Measurements from ENCODE around the gene NDUFB2. TPM values are rescaled to one million over a fixed set of nuclear protein-coding genes. Genes with fewer than 3 reads are reported as not detected.
"Not testable (repeated sequence)": the region's sequence is repeated elsewhere in the genome, so short reads cannot be mapped to it uniquely, and the experiment has no call there.

Gene NDUFB2
- total and polyA plus RNA-seq, 2 donors (not counting 3 experiments of a cell fraction or from before 2014, with no cell fraction given), result 197 to 1,075 TPM

GRCh38 chr7:140707132-140707531, 10.6 kb downstream of the NDUFB2 start:
- Histone ChIP-seq H3K4me2 (ENCODE audit: insufficient read depth, low read length) (no peak overlapping the region), H3K36me3 (ENCODE audit: control insufficient read depth in 2 of 2, extremely low read depth in 1 of 2, insufficient read depth in 2 of 2, low read length in 2 of 2) (peaks cover 6 to 12% of the 10 kb centered on the region in 2 experiments), H3K9me3 (replicated peaks; ENCODE audit: control insufficient read depth, insufficient read depth, low read length) (no peaks in the 10 kb centered on the region), H3K9me1 (replicated peaks; ENCODE audit: control insufficient read depth, extremely low read depth, insufficient read depth, low read length) (peaks cover 5% of the 10 kb centered on the region), H3K4me1 (ENCODE audit: control insufficient read depth, extremely low read depth, insufficient read depth, low read length) (no peaks in the 10 kb centered on the region), H3K79me2 (ENCODE audit: control insufficient read depth, insufficient read depth, low read length) (peaks cover 8% of the 10 kb centered on the region), H3K27me3 (ENCODE audit: control insufficient read depth in 2 of 2, insufficient read depth in 2 of 2, low read length in 2 of 2) (no peaks in the 10 kb centered on the region), H2AFZ (ENCODE audit: low read depth, low read length) (no peak overlapping the region), H3K27ac (ENCODE audit: insufficient read depth, low read depth, low read length) (no peak overlapping the region), H3K4me3 (replicated peaks in 1 of 3; ENCODE audit: insufficient read depth in 1 of 3, low read depth in 1 of 3, low read length in 3 of 3) (no peak overlapping the region), H3K9ac (replicated peaks; ENCODE audit: extremely low read depth, insufficient read depth, low read length) (no peak overlapping the region), H4K20me1 (replicated peaks; ENCODE audit: control insufficient read depth, extremely low read depth, insufficient read depth, low read length) (no peaks in the 10 kb centered on the region)
- no peak for TF ChIP-seq POLR2A (IDR thresholded peaks at IDR 0.05; ENCODE audit: low read depth, low read length)
- TF ChIP-seq CTCF (IDR thresholded peaks at IDR 0.05; ENCODE audit: extremely low read depth in 1 of 2, insufficient read depth in 1 of 2, low read depth in 1 of 2, low read length in 2 of 2), result no peak
- TF ChIP-seq EZH2 (IDR thresholded peaks at IDR 0.05; ENCODE audit: borderline replicate concordance, low read depth, low read length, severe bottlenecking), result no peak
- no peak for TF ChIP-seq GATA2 (IDR thresholded peaks at IDR 0.05; ENCODE audit: insufficient read depth, insufficient read length, low read depth, low read length)
- no peak for TF ChIP-seq MAX (IDR thresholded peaks at IDR 0.05; ENCODE audit: insufficient read depth, insufficient read length)
- no peak for TF ChIP-seq POLR2AphosphoS5 (IDR thresholded peaks at IDR 0.05; ENCODE audit: insufficient read depth, low read depth, low read length)
- no peak for TF ChIP-seq FOS (IDR thresholded peaks at IDR 0.05; ENCODE audit: borderline replicate concordance, insufficient read depth, low read length)
- TF ChIP-seq JUN (IDR thresholded peaks at IDR 0.05; ENCODE audit: borderline replicate concordance, insufficient read depth, insufficient read length, low read depth), result no peak
- no peak for TF ChIP-seq MYC (IDR thresholded peaks at IDR 0.05; ENCODE audit: low read depth, low read length)
- intact Hi-C loops (cut with micrococcal nuclease), result no loop called here
- BruUV-seq (replicated peaks), result no TSS peak
- dilution Hi-C loops (cut with MboI; ENCODE audit: extremely low pct_ligation_motif_present, low sequenced_read_pairs), result no loop called here
- CTCF ChIA-PET, result no interaction called here
- DNase-seq (ENCODE audit: low read depth, low spot score), result no peak
- POLR2A ChIA-PET, result no interaction called here
- FAIRE-seq, result no peak

- FAIRE-seq; H3K27ac ChIP-seq (ENCODE audit: insufficient read depth, low read depth, low read length); POLR2A ChIA-PET; H3K9me1 ChIP-seq (replicated peaks; ENCODE audit: control insufficient read depth, extremely low read depth, insufficient read depth, low read length); H3K9ac ChIP-seq (replicated peaks; ENCODE audit: extremely low read depth, insufficient read depth, low read length); H3K4me1 ChIP-seq (ENCODE audit: control insufficient read depth, extremely low read depth, insufficient read depth, low read length); H3K9me3 ChIP-seq (replicated peaks; ENCODE audit: control insufficient read depth, insufficient read depth, low read length); H3K79me2 ChIP-seq (ENCODE audit: control insufficient read depth, insufficient read depth, low read length); intact Hi-C loops (cut with micrococcal nuclease); H2AFZ ChIP-seq (ENCODE audit: low read depth, low read length); DNase-seq (ENCODE audit: low read depth, low spot score); H4K20me1 ChIP-seq (replicated peaks; ENCODE audit: control insufficient read depth, extremely low read depth, insufficient read depth, low read length); H3K4me2 ChIP-seq (ENCODE audit: insufficient read depth, low read length); BruUV-seq (replicated peaks); dilution Hi-C loops (cut with MboI; ENCODE audit: extremely low pct_ligation_motif_present, low sequenced_read_pairs); H3K4me3 ChIP-seq (replicated peaks in 1 of 3; ENCODE audit: insufficient read depth in 1 of 3, low read depth in 1 of 3, low read length in 3 of 3); H3K27me3 ChIP-seq (ENCODE audit: control insufficient read depth in 2 of 2, insufficient read depth in 2 of 2, low read length in 2 of 2): not testable (repeated sequence)
- CTCF ChIA-PET, result interaction anchor here (0.9 kb wide), 1 partner anchor 18 kb away, joined by 3 read pairs; no protein-coding TSS in a partner anchor
- H3K36me3 ChIP-seq (ENCODE audit: control insufficient read depth in 2 of 2, extremely low read depth in 1 of 2, insufficient read depth in 2 of 2, low read length in 2 of 2), result peaks cover 6 to 12% of the 10 kb centered on the region in 2 experiments
Observed at GRCh38 chr7:140708764-140709163, 12.3 kb downstream of the NDUFB2 start.

- H3K9me1 ChIP-seq (replicated peaks; ENCODE audit: control insufficient read depth, extremely low read depth, insufficient read depth, low read length); H3K4me2 ChIP-seq (ENCODE audit: insufficient read depth, low read length); H3K27ac ChIP-seq (ENCODE audit: insufficient read depth, low read depth, low read length); H3K27me3 ChIP-seq (ENCODE audit: control insufficient read depth in 2 of 2, insufficient read depth in 2 of 2, low read length in 2 of 2); intact Hi-C loops (cut with micrococcal nuclease); CTCF ChIA-PET; H3K4me3 ChIP-seq (replicated peaks in 1 of 3; ENCODE audit: insufficient read depth in 1 of 3, low read depth in 1 of 3, low read length in 3 of 3); POLR2A ChIA-PET; dilution Hi-C loops (cut with MboI; ENCODE audit: extremely low pct_ligation_motif_present, low sequenced_read_pairs); H2AFZ ChIP-seq (ENCODE audit: low read depth, low read length); DNase-seq (ENCODE audit: low read depth, low spot score); H3K4me1 ChIP-seq (ENCODE audit: control insufficient read depth, extremely low read depth, insufficient read depth, low read length); H3K36me3 ChIP-seq (ENCODE audit: control insufficient read depth in 2 of 2, extremely low read depth in 1 of 2, insufficient read depth in 2 of 2, low read length in 2 of 2); FAIRE-seq; H4K20me1 ChIP-seq (replicated peaks; ENCODE audit: control insufficient read depth, extremely low read depth, insufficient read depth, low read length); BruUV-seq (replicated peaks); H3K9ac ChIP-seq (replicated peaks; ENCODE audit: extremely low read depth, insufficient read depth, low read length); H3K79me2 ChIP-seq (ENCODE audit: control insufficient read depth, insufficient read depth, low read length); H3K9me3 ChIP-seq (replicated peaks; ENCODE audit: control insufficient read depth, insufficient read depth, low read length): not testable (repeated sequence)
Observed at GRCh38 chr7:140712392-140712791, 15.9 kb downstream of the NDUFB2 start.
